Measurements from ENCODE around the gene REEP6. TPM values are rescaled to one million over a fixed set of nuclear protein-coding genes. Genes with fewer than 3 reads are reported as not detected.

The REEP6 gene
- total and polyA plus RNA-seq, 4 donors, result 16.4 to 449 (median 201) TPM

- H3K9ac ChIP-seq (ENCODE audit: low read depth in 1 of 2, low read length in 2 of 2), result no peak overlapping the region
Observed at GRCh38 chr19:1508507-1508856, 17.5 kb downstream of the REEP6 start.

More at GRCh38 chr19:1508507-1508856, 17.5 kb downstream of the REEP6 start:
- Histone ChIP-seq H3K36me3 (ENCODE audit: control insufficient read depth in 4 of 4, insufficient read depth in 3 of 4, low read depth in 1 of 4, low read length in 3 of 4) (no peaks in the 10 kb centered on the region), H3K4me3 (ENCODE audit: low read depth in 1 of 3, low read length in 3 of 3) (peak overlapping the region in 1 of 3 donors; percentile 26), H3K27me3 (ENCODE audit: control insufficient read depth in 4 of 4, insufficient read depth in 4 of 4, low read length in 3 of 4) (no peaks in the 10 kb centered on the region), H3K4me1 (ENCODE audit: control insufficient read depth in 4 of 4, insufficient read depth in 4 of 4, low read length in 3 of 4) (peaks cover 3 to 29% (median 14%) of the 10 kb centered on the region in 4 donors), H3K27ac (ENCODE audit: low read depth in 1 of 2, low read length in 2 of 2) (no peak overlapping the region), H3K9me3 (ENCODE audit: control insufficient read depth in 4 of 4, low read length in 3 of 4) (no peaks in the 10 kb centered on the region)
- 54% methylated on average over 12 of the region's 12 CpGs for WGBS
- no peak for TF ChIP-seq HNF4A (conservative IDR thresholded peaks at IDR 0.05)
- TF ChIP-seq TAF1 (conservative IDR thresholded peaks at IDR 0.05), result no peak
- no peak for TF ChIP-seq NR2F2 (IDR thresholded peaks at IDR 0.05)
- no peak for TF ChIP-seq GABPA (IDR thresholded peaks at IDR 0.05 in 1 of 2, conservative IDR thresholded peaks at IDR 0.05 in 1 of 2)
- TF ChIP-seq FOXA2 (IDR thresholded peaks at IDR 0.05), result no peak
- TF ChIP-seq EGR1 (IDR thresholded peaks at IDR 0.05; ENCODE audit: low read depth in 2 of 2), result no peak
- no peak for TF ChIP-seq SP1 (IDR thresholded peaks at IDR 0.05)
- TF ChIP-seq CTCF (IDR thresholded peaks at IDR 0.05; ENCODE audit: low read depth, low read length, missing input control), result no peak
- no peak for TF ChIP-seq ZBTB33 (IDR thresholded peaks at IDR 0.05)
- no peak for TF ChIP-seq REST (IDR thresholded peaks at IDR 0.05)
- no peak for DNase-seq (ENCODE audit: low spot score)
